GM23248 (cell line): ENCODE data around the gene SMIM15. TPM values are rescaled to one million over a fixed set of nuclear protein-coding genes. Genes with fewer than 3 reads are reported as not detected.

Source experiments
- DNase-seq: peaks from one replicate; pipeline ENCODE4 v3.0.0-alpha.2; 2015
- H2AFZ ChIP-seq: fragments of 200-600 bp; sonication (generic); 2 replicates; pipeline ENCODE4 v1.6.1; 2016; ENCODE audit warnings: antibody characterized with exemption
- H3F3A ChIP-seq: fragments of 200-600 bp; sonication (generic); 2 replicates; pipeline ENCODE4 v1.6.1; 2016; ENCODE audit warnings: mild to moderate bottlenecking, antibody characterized with exemption, mixed run types; ENCODE audit not compliant: insufficient read depth
- H3K27ac ChIP-seq: fragments of 200-600 bp; sonication (generic); 2 replicates; pipeline ENCODE4 v1.5.1; 2016; ENCODE audit warnings: mild to moderate bottlenecking
- H3K27me3 ChIP-seq: fragments of 200-600 bp; sonication (generic); replicated peaks from 2 replicates; pipeline ENCODE4 v1.6.1; 2016; ENCODE audit warnings: mild to moderate bottlenecking; ENCODE audit not compliant: insufficient read depth
- H3K36me3 ChIP-seq: fragments of 200-600 bp; sonication (generic); 2 replicates; pipeline ENCODE4 v1.6.1; 2016; ENCODE audit warnings: low read depth, mild to moderate bottlenecking
- H3K4me1 ChIP-seq: fragments of 200-600 bp; sonication (generic); 2 replicates; pipeline ENCODE4 v1.6.1; 2016; ENCODE audit warnings: mild to moderate bottlenecking; ENCODE audit not compliant: insufficient read depth
- H3K4me2 ChIP-seq: fragments of 200-600 bp; sonication (generic); one replicate; pipeline ENCODE4 v1.6.1; 2016; ENCODE audit warnings: mild to moderate bottlenecking; ENCODE audit not compliant: unreplicated experiment
- H3K4me3 ChIP-seq: fragments of 200-600 bp; sonication (generic); 2 replicates; pipeline ENCODE4 v1.5.1; 2016; ENCODE audit warnings: mild to moderate bottlenecking
- H3K79me2 ChIP-seq: fragments of 200-600 bp; sonication (generic); 2 replicates; pipeline ENCODE4 v1.6.1; 2016; ENCODE audit warnings: mild to moderate bottlenecking; ENCODE audit not compliant: insufficient read depth
- H3K9ac ChIP-seq: fragments of 200-600 bp; sonication (generic); 2 replicates; pipeline ENCODE4 v1.6.1; 2016; ENCODE audit warnings: mild to moderate bottlenecking
- H3K9me2 ChIP-seq: fragments of 200-600 bp; sonication (generic); 2 replicates; pipeline ENCODE4 v1.6.1; 2016; ENCODE audit warnings: mixed run types, mild to moderate bottlenecking, moderate library complexity; ENCODE audit not compliant: insufficient read depth
- H3K9me3 ChIP-seq: fragments of 200-600 bp; sonication (generic); one replicate; pipeline ENCODE4 v1.6.1; 2017; ENCODE audit warnings: low read depth
- H4K20me1 ChIP-seq: fragments of 200-600 bp; sonication (generic); 2 replicates; pipeline ENCODE4 v1.6.0; 2016; ENCODE audit not compliant: insufficient read depth
- EZH2 ChIP-seq: fragments of 200-600 bp; sonication (generic); IDR thresholded peaks from 2 replicates; pipeline ENCODE4 v1.6.1; 2018; ENCODE audit warnings: antibody characterized with exemption, mild to moderate bottlenecking; ENCODE audit not compliant: insufficient read depth, poor library complexity, severe bottlenecking
- EZH2phosphoT487 ChIP-seq: fragments of 200-600 bp; sonication (generic); IDR thresholded peaks from 2 replicates; pipeline ENCODE4 v1.6.1; 2018; ENCODE audit warnings: antibody characterized with exemption, moderate library complexity, mild to moderate bottlenecking, low read depth; ENCODE audit not compliant: insufficient read depth
- WGBS, 2 experiments: methylation state at CpG; one replicate each; pipeline ENCODE4 v1.1.6; 2015 to 2017; ENCODE audit warnings: low lambda C conversion rate in 2 of 2, low coverage in 1 of 2; ENCODE audit errors: missing lambda C conversion rate in 2 of 2; 5-methylcytosine and 5-hydroxymethylcytosine counted together
- in situ Hi-C: fragments of 300-500 bp; cut with MboI; formaldehyde crosslinking; loops from 2 replicates; pipeline ENCODE4 v1.15.0; 2020
- polyA plus RNA-seq: library from polyadenylated mRNA; unstranded; fragments of >200 nt; fragmentation: Nextera tagmentation; extraction: Ambion mirVana; gene quantifications from 2 replicates; pipeline ENCODE4 v1.2.1, GENCODE V29; 2016
- total RNA-seq: library from RNA; depleted of rRNA; stranded (reverse); fragments of >200 nt; shearing (Covaris generic); gene quantifications from 2 replicates; pipeline ENCODE4 v1.2.3, GENCODE V29; 2014; rRNA removed

SMIM15 gene
- total and polyA plus RNA-seq, 2 experiments from 2014 or later, result 39.6 to 58.8 TPM

GRCh38 chr5:61119066-61119465, 43.2 kb downstream of the SMIM15 start:
- no peaks in the 10 kb centered on the region for H4K20me1 ChIP-seq
- no peaks in the 10 kb centered on the region for H3K79me2 ChIP-seq
- no peak overlapping the region for H3K27ac ChIP-seq
- no peaks in the 10 kb centered on the region for H3K9me3 ChIP-seq
- no peaks in the 10 kb centered on the region for H3K36me3 ChIP-seq
- H3K4me2 ChIP-seq, result no peak overlapping the region
- peaks cover 9% of the 10 kb centered on the region; the same call in 1 of the 2 replicates for H3K4me1 ChIP-seq
- H3K9ac ChIP-seq, result no peak overlapping the region
- H3K9me2 ChIP-seq, result no peaks in the 10 kb centered on the region
- H3F3A ChIP-seq, result no peaks in the 10 kb centered on the region
- in situ Hi-C loops, result no loop called here
- WGBS, 2 experiments, result 95 to 100% methylated on average over 1 of the region's 1 CpG
- no peaks in the 10 kb centered on the region for H3K27me3 ChIP-seq
- H3K4me3 ChIP-seq, result no peak overlapping the region
- H2AFZ ChIP-seq, result no peak overlapping the region
- no peak for TF ChIP-seq EZH2phosphoT487
- no peak for TF ChIP-seq EZH2
- no peak for DNase-seq

GRCh38 chr5:61115968-61116367, 46.3 kb downstream of the SMIM15 start:
- Histone ChIP-seq H3K79me2 (no peaks in the 10 kb centered on the region), H3K4me2 (no peak overlapping the region), H3K9me2 (no peaks in the 10 kb centered on the region), H3K9ac (no peak overlapping the region), H3K27me3 (no peaks in the 10 kb centered on the region), H3K9me3 (no peaks in the 10 kb centered on the region), H4K20me1 (no peaks in the 10 kb centered on the region), H3K4me3 (no peak overlapping the region), H3K27ac (no peak overlapping the region), H3F3A (no peaks in the 10 kb centered on the region), H2AFZ (no peak overlapping the region), H3K4me1 (peaks cover 8% of the 10 kb centered on the region; the same call in 1 of the 2 replicates), H3K36me3 (no peaks in the 10 kb centered on the region; the same call in 1 of the 2 replicates)
- TF ChIP-seq EZH2phosphoT487 (no peak), EZH2 (no peak)
- in situ Hi-C loops, result no loop called here
- 92 to 97% methylated on average over 3 of the region's 3 CpGs for WGBS, 2 experiments
- DNase-seq, result no peak

- no peak overlapping the region for H3K4me2 ChIP-seq
- peaks cover 6% of the 10 kb centered on the region; the same call in 1 of the 2 replicates for H3K79me2 ChIP-seq
- H3K36me3 ChIP-seq, result no peaks in the 10 kb centered on the region; the same call in 1 of the 2 replicates
- H3F3A ChIP-seq, result no peaks in the 10 kb centered on the region
- no peaks in the 10 kb centered on the region for H3K9me3 ChIP-seq
- no peaks in the 10 kb centered on the region for H3K9me2 ChIP-seq
- no peak overlapping the region for H3K27ac ChIP-seq
- no peak for DNase-seq
- no peak overlapping the region for H3K9ac ChIP-seq
- no peaks in the 10 kb centered on the region for H3K27me3 ChIP-seq
- no peaks in the 10 kb centered on the region for H4K20me1 ChIP-seq
- no peak overlapping the region for H3K4me3 ChIP-seq
- in situ Hi-C loops, result no loop called here
- no peaks in the 10 kb centered on the region for H3K4me1 ChIP-seq
- H2AFZ ChIP-seq, result no peak overlapping the region
- WGBS, 2 experiments, result 92 to 96% methylated on average over 1 of the region's 1 CpG
- TF ChIP-seq EZH2phosphoT487 (no peak), EZH2 (no peak)
Measured at GRCh38 chr5:61114441-61114840, 47.8 kb downstream of the SMIM15 start.

Other genes starting within 250 kb of the SMIM15 start
- 15.5 and 26.8 TPM in 2 replicates for gene ERCC8, start 217.4 kb downstream of the SMIM15 start, total RNA-seq
- gene ERCC8, start 217.4 kb downstream of the SMIM15 start, polyA plus RNA-seq, result 11.2 and 12.7 TPM in 2 replicates
- gene NDUFAF2, start 217.3 kb downstream of the SMIM15 start, total RNA-seq, result 28.9 and 30.2 TPM in 2 replicates
- gene NDUFAF2, start 217.3 kb downstream of the SMIM15 start, polyA plus RNA-seq, result 67.0 and 71.5 TPM in 2 replicates
- gene ZSWIM6, start 169.8 kb upstream of the SMIM15 start, total RNA-seq, result 3.9 and 4.8 TPM in 2 replicates
- 0.96 and 1.5 TPM in 2 replicates for gene ZSWIM6, start 169.8 kb upstream of the SMIM15 start, polyA plus RNA-seq